NCI-H510A treated with DMSO at 0.1 percent for 48 hours (cell line): ENCODE results near the gene STAT3.
A peak's percentile ranks its signal among the peaks of the same experiment; 100 is the strongest.
"Not testable (repeated sequence)": the region's sequence is repeated elsewhere in the genome, so short reads cannot be mapped to it uniquely, and the experiment has no call there.

ENCODE experiments used
- DNase-seq: peaks from one replicate; lab custom pipeline; 2025; lab: John Stamatoyannopoulos, UW

Gene STAT3

DNA sequence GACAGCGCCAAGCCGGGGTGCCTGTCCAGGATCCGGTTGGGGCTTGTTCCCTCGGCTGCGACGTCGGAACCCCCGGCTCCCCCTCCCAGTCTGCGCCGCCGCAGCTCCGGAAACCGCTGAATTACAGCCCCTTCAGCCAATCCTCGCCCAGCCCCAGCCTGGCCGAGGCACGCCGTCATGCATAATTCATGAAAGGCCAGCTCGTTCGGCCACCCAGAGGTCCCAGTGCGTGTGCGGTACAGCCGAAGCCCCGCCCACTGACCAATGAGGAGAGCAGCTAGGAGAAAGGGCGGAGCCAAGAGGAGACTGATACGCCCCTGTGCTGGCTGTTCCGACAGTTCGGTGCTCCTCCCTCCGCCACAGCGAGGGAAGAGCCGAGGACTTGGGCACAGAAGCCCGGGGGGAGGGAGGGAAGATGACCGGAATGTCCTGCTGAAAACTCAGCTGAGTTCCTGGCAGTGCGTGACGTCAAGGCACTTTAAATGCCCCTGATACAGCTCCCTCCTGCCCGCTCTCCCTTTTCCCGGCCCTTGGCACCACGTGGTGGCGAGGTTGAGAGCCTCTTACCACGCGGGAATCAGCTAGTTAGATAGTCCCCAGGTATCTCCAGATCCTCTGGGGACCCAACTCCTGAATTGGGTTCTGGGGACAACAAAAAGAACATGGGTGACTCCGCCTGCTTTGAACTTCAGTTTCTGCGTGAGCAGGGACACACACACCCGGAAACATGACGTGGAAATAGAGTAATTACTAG is at the start of gene STAT3:
TSS of gene STAT3 (minus strand) at position 62 of the 754 bp plus-strand sequence. CDS start 39,926 bp downstream, outside the sequence.
- DNase-seq: peak; percentile 99

DNA sequence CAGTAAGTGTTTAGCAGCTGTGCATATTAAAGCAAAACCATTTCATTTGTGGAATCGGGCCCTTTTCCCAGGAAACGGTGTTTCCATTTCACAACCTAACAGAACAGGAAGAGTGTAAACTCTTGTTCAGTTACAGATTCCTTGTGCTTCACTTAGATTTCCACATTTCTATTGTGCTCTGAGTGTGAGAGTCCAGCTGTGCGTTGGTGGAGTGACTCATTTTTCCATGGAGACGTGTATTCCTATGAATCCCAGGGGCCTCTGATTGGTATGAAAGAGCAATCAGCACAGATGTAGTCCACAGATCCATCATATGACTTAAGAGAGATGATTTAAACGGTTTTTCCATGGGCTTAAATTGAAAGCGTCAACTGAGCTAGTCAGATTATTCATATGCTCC is 48.1 kb upstream of the STAT3 start:
- DNase-seq: no peak

DNA sequence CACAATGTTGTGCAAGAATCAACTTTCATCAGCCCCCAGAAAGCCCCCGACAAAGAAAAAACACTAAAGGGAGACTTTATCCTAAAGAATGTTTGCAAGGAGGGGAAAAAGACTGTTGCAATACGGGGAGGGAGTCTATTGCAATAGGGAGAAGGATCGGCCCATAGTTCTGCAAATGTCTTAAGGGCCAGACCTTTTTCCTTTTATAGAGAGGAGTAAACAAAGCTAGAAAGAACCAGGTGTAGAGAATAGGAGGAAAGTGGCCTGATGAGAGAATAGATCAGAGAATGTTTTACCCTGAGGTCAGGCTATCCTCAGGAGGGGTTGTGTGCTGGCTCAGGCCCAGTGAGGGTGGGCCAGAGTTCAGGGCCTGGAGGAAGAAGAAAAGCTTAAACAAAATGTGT is 43.5 kb upstream of the STAT3 start:
- DNase-seq: no peak

GRCh38 chr17:42429726-42430447 is 41.6 kb upstream of the STAT3 start:
- DNase-seq: no peak

GRCh38 chr17:42428141-42428944 is 40.1 kb upstream of the STAT3 start:
- peak; percentile 39 for DNase-seq

- no peak for DNase-seq
Measured at GRCh38 chr17:42424991-42425610, 36.9 kb upstream of the STAT3 start.

- no peak for DNase-seq
Measured at GRCh38 chr17:42423766-42424165, 35.5 kb upstream of the STAT3 start.

DNA sequence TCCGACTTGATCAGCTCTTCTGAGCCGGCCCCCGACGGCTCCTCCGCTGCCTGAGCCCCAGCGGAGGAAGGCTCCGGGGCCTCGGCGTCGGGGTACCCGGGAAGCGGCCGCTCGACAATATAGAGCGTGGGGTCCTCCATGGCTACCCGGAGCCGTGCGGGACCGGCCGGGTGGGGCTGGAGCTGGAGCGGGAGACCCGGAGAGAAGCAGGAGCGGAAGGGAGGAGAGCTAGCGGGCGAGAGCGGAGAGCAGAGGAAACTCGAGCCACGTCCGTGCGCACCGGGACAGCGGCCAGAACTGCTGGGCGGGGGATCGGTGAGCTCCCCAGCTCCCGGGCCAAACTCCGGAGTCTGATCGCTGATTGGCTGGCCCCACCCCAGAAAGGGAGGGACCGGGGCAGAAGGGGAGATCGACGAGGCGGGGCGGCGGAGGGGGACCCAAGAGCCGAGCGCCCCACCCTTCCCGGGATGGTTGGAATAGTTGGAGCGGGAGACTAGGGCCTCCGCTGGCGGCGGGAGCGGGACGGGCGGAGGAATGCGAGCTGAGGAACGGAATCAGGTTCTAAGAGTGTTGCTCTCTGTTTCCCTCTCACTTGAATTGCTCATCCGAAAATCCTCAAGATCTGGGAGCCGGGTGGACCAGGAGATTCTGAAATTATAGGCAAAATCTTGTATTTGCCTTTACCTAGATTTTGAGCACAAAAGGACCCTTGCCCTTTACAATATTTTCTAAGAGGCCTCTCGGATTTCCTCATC is 34.9 kb upstream of the STAT3 start, which contains the start of gene CAVIN1:
TSS of gene CAVIN1 (minus strand) at position 299 of the 755 bp plus-strand sequence. CDS start at position 140, 159 bp downstream.
- peak; percentile 30 for DNase-seq

DNA sequence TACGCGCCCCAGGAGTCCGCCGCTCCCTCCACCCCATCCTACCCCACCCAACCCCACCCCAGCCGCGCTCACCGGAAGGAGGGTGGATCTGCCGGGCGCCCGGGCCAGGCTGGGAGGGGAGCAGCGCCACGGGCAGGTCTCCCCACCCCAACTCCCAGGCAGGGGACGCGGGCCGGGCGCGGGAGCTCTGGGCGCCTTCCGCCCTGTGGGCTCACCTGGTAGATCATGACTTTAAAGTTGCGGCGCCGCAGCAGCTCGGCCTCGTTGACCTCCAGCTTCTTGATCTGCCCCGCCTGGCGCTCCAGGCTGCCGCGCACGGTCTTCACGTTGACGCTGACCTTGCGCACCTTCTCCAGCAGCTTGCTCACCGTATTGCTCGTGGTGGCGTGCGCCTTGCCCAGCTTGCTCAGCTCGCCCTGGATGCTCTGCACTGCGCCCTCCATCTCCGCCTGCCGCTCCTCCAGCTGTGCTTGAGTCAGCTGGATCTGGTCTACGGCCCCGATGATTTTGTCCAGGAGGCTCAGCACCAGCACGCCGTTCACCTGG is 34.2 kb upstream of the STAT3 start:
- DNase-seq: peak; percentile 30

- no peak for DNase-seq
Measured at GRCh38 chr17:42421507-42422338, 33.5 kb upstream of the STAT3 start.

- DNase-seq: no peak
Measured at GRCh38 chr17:42421136-42421506, 32.9 kb upstream of the STAT3 start.

DNA sequence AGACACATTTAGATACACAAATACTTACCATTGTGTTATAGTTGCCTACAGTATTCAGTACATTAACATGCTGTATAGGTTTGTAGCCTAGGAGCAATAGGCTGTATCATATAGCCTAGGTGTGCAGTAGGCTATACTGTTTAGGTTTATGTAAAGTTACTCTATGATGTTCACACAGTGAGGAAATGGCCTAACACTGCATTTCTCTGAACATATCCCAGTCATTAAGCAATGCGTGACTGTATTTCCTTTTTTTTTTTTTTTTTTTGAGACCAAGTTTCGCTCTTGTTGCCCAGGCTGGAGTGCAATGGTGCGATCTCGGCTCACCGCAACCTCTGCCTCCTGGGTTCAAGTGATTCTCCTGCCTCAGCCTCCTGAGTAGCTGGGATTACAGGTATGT is 29.7 kb upstream of the STAT3 start:
- not testable (repeated sequence) for DNase-seq

DNA sequence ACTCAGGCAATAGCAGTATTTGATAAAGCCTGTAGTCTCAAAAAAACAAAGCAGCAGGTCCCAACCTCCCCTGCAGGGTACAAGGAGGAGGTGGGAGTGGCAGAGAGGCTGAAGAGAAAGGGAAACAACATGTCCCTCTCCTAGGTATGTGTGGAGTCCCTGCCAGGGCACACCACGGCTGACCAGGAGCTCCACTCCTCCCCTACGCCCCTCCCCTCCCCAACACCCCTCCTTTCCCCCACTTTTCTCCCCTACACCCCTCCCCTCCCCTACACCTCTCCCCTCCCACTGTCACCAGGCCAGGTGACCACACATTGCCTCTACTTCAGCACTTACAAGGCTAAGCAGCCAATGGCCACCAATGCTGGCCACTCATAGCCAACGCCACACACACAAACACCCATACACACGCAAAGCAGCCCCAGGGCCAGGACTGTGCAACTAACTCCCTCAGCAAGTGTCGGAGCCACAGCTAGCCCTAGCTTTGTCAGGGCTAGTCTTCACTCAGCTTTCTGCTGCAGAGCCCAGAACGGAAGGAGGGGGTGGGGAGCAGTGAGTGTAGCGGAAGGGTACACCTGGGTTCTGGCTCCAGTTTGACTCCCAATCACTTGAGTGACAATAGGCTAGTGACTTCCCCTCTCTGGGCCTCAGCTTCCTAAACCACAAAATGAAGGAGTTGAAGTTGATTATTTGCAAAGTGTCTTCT is 26.6 kb upstream of the STAT3 start:
- no peak for DNase-seq

GRCh38 chr17:42413464-42414040 is 25.3 kb upstream of the STAT3 start:
- no peak for DNase-seq

DNA sequence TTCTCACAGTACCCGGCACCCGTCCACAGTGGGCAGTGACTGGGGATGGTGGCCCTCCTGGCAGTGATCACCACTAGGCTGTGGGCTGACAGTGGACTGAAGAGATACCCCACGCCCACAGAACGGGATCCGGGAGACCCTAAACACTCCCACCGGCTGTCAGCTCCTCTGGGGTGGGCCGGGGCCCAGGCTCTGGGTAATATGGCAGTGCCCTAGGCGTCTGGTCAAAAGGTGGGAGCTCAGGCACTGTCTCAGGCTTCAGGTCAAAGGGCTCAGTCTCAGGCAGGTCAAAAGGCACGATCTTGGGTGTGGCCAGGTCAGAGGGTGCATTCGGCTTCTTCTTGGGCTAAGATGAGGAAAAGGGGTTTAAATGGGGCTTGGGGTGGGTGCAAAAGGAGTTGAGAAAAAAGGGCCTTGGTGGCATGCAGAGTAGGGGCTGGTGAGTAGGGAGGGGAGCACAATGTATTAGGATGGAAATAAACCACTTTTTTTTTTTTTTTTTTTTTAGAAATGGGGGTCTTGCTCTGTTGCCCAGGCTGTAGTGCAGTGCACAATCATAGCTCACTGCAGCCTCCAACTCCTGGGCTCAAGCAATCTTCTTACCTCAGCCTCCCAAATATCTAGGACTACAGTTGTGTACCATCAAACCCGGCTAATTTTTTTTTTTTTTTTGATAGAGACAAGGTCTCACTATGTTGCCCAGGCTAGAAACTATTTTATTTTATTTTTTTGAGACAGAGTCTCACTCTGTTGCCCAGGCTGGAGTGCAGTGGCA is 23.9 kb upstream of the STAT3 start:
- DNase-seq: no peak

GRCh38 chr17:42411361-42411760 is 23.1 kb upstream of the STAT3 start:
- DNase-seq: no peak

GRCh38 chr17:42410319-42410685 is 22.1 kb upstream of the STAT3 start:
- no peak for DNase-seq
